Measurements from ENCODE around the gene NRAP.

NRAP gene

DNA sequence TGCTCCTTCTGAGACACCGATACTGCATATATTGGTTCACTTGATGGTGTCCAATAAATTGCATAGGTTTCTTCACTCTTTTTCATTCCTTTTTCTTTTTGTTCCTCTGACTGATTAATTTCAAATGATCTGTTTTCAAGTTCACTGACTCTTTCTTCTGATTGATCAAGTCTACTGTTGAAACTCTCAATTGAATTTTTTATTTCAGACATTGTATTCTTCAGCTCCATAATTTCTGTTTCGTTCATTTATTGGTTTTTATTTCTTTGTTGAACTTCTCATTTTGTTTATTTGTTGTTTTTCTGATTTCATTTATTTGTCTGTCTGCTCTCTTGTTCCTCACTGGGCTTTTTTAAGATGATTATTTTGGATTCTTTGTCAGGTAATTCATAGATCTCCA lies 29.5 kb upstream of the NRAP start:
- TF ChIP-seq, protein P1, sequence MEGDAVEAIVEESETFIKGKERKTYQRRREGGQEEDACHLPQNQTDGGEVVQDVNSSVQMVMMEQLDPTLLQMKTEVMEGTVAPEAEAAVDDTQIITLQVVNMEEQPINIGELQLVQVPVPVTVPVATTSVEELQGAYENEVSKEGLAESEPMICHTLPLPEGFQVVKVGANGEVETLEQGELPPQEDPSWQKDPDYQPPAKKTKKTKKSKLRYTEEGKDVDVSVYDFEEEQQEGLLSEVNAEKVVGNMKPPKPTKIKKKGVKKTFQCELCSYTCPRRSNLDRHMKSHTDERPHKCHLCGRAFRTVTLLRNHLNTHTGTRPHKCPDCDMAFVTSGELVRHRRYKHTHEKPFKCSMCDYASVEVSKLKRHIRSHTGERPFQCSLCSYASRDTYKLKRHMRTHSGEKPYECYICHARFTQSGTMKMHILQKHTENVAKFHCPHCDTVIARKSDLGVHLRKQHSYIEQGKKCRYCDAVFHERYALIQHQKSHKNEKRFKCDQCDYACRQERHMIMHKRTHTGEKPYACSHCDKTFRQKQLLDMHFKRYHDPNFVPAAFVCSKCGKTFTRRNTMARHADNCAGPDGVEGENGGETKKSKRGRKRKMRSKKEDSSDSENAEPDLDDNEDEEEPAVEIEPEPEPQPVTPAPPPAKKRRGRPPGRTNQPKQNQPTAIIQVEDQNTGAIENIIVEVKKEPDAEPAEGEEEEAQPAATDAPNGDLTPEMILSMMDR (IDR thresholded peaks at IDR 0.05; ENCODE audit: control extremely low read depth, extremely low read depth, low read depth, missing control alignments): no peak
- POLR2A ChIA-PET: no interaction called here
- DNase-seq (ENCODE audit: extremely low spot score): no peak
- CTCF ChIA-PET: interaction anchor here (1.1 to 1.3 kb wide), 2 partner anchors 11 to 13 kb away, joined by 3 read pairs; no protein-coding TSS in a partner anchor

DNA sequence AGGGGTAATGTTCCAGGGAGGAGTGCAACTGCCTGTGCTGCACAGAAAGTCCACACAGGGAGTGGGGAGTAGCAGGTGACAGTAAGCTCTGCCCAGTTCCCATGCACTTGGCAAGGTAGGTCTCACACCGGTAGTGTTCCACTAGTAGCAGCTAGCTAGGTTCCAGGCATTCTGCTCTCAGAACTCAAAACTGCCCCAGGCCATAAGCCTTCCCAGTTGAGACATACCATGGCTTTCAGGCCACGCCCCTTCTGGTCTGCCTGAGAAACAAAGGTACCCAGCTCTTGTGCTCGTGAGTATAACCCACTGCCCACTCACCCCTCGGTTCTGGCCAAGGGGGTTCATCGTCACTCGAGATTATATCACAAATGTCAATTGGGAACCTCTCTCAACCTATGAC lies 28.4 kb upstream of the NRAP start:
- CTCF ChIA-PET: interaction anchor here (1.0 to 2.1 kb wide), 3 partner anchors 10 to 13 kb away, joined by 4 to 9 read pairs (median 6); partner anchors contain the start of gene CASP7

DNA sequence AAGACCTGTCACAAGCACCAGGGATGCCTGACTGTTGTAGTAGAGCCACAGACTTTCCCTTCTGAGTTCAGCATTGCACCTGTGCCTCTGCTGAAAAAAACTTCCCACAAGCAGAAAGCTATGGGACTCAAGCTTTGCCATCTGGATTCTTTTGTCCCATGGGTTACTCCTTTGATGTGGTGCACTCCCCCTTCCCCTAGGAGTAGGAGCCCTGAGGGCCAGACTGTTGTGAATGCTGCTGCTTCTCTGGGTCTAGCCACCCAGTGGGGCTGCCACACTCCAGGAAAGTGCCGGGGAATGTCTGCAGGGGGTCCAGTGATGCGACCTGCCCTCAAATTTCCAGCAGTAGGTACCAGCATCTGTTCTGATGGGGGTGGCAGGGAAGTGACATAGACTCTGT lies 27.5 kb upstream of the NRAP start:
- POLR2A ChIA-PET: interaction anchor here (0.6 kb wide), 1 partner anchor 443 kb away, joined by 3 read pairs; no protein-coding TSS in a partner anchor
- CTCF ChIA-PET: interaction anchor here (0.9 to 3.0 kb wide), 6 partner anchors 9 to 412 kb away, joined by 3 to 15 read pairs (median 4); no protein-coding TSS in a partner anchor
- TF ChIP-seq, protein P1 (IDR thresholded peaks at IDR 0.05; ENCODE audit: control extremely low read depth, extremely low read depth, low read depth, missing control alignments): no peak
- DNase-seq (ENCODE audit: extremely low spot score): no peak

More for the DNA sequence above, 28.4 kb upstream of the NRAP start:
- no peak for DNase-seq (ENCODE audit: extremely low spot score)
- POLR2A ChIA-PET: interaction anchor here (0.7 kb wide), 1 partner anchor 362 kb away, joined by 3 read pairs; no protein-coding TSS in a partner anchor
- TF ChIP-seq, protein P1 (IDR thresholded peaks at IDR 0.05; ENCODE audit: control extremely low read depth, extremely low read depth, low read depth, missing control alignments): no peak

DNA sequence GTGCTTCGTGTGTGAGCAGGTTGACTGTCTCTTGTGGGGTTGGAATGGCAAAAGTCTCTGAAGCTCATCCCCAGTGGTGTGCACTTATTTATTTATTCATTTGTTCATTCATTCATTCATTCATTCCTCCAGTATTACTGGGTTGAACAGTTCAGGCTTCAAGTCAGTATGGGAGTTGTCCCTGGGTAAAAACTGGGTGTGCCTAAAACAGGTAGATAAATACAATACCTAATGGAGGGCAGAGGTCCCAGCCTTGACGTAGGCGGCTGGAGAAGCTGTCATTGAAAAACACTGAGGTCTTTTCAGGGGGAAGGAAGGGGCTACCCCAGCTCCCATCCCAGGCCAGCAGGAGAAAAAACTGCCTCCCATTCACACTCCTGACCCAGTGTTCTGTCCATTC lies 26.9 kb upstream of the NRAP start:
- ChIA-PET CTCF (interaction anchor here (0.9 to 3.0 kb wide), 3 partner anchors 12 to 413 kb away, joined by 3 to 15 read pairs (median 4); no protein-coding TSS in a partner anchor), POLR2A (no interaction called here)
- TF ChIP-seq, protein P1 (IDR thresholded peaks at IDR 0.05; ENCODE audit: control extremely low read depth, extremely low read depth, low read depth, missing control alignments): no peak
- DNase-seq (ENCODE audit: extremely low spot score): no peak

DNA sequence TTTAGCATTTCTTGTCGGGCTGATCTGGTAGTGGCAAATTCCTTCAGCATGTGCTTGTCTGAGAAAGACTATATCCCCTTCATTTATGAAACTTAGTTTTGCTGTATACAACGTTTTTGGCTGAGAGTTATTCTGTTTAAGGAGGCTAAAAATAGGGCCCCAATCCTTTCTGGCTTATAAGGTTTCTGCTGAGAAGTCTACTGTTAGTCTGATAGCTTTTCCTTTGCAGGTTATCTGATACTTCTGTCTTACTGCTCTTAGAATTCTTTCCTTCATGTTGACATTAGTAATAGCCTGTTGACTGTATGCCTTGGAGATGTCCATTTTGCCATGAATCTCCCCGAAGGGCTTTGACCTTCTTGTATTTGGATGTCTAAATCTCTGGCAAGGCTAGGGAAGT lies 25.7 kb upstream of the NRAP start:
- ChIA-PET CTCF (interaction anchor here (1.1 to 3.0 kb wide), 4 partner anchors 9 to 18 kb away, joined by 3 to 15 read pairs (median 6); partner anchors contain the start of gene CASP7), POLR2A (no interaction called here)
- DNase-seq (ENCODE audit: extremely low spot score): no peak
- TF ChIP-seq, protein P1 (IDR thresholded peaks at IDR 0.05; ENCODE audit: control extremely low read depth, extremely low read depth, low read depth, missing control alignments): no peak

DNA sequence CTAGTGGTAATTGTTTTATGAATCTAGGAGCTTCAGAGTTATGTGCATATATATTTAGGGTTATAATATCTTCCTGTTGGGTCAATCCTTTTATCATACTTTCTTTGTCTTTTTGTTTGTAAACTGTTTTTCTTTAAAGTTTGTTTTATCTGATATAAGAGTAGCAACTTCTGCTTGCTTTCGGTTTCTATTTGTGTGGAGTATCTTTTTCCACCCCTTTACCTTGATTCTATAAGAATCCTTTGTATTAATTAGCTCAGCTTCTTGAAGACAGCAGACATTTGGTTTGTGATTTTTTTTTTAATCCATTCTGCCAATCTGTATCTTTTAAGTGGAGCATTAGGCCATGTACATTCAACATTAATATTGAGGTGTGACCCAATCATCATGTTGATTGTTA lies 25.2 kb upstream of the NRAP start:
- DNase-seq (ENCODE audit: extremely low spot score): no peak
- CTCF ChIA-PET: interaction anchor here (1.9 to 3.0 kb wide), 3 partner anchors 10 to 16 kb away, joined by 5 to 15 read pairs (median 8); partner anchors contain the start of gene CASP7
- TF ChIP-seq, protein P1 (IDR thresholded peaks at IDR 0.05; ENCODE audit: control extremely low read depth, extremely low read depth, low read depth, missing control alignments): no peak
- POLR2A ChIA-PET: no interaction called here

Data from GM10248 (cell line).